GM18909 (cell line): Measurements from ENCODE around the gene TMTC2.
"Not testable (repeated sequence)": the region's sequence is repeated elsewhere in the genome, so short reads cannot be mapped to it uniquely, and the experiment has no call there.

Experiments
- ATAC-seq: cut with Tn5 transposase; IDR thresholded peaks from one replicate; pipeline ENCODE4 v1.9.1; 2021; ENCODE audit warnings: mild to moderate bottlenecking; ENCODE audit not compliant: unreplicated experiment, poor library complexity

TMTC2 gene

DNA sequence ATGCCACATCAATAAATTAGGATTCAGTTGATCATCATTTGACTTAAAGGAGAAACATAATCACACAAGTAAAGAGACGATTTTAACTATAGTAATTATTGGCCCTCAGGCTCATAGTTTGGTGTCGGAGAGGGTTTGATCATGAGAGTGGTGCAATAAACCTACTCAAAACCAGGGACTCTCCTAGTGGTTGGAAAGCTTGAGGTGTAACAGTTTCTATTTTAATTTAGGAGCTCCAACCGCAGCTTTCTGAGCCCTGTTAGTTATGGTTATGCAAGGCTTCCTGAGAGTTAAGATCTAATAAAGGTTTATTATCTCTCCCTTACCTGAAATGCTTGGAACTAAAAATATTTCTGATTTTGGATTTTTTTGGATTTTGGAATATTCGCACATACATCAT, 36.4 kb downstream of the TMTC2 start:
- no peak for ATAC-seq

DNA sequence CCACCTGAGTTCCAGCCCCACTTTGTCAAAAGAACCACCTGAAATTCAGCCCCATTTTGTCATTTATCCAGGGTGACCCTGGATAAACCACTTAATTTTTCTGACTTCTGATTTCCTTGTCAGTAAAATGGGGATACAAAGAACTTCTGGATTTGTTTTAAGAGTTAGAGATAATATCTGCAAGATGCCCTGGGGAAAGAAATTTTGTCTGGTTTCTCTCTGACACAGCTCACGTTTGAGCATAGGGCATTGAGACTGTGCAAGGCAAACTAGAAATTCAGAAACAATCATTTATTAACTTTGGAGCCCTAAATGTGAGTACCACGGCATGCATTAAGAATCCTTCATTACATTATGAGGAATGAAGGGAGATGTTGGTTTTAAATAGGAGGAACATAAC, 37.2 kb downstream of the TMTC2 start:
- ATAC-seq = no peak

GRCh38 chr12:82725741-82726140, 39.0 kb downstream of the TMTC2 start:
- no peak for ATAC-seq

- ATAC-seq = no peak
Measured at GRCh38 chr12:82727886-82728285, 41.2 kb downstream of the TMTC2 start.

GRCh38 chr12:82728710-82729109, 42.0 kb downstream of the TMTC2 start:
- ATAC-seq = no peak

DNA sequence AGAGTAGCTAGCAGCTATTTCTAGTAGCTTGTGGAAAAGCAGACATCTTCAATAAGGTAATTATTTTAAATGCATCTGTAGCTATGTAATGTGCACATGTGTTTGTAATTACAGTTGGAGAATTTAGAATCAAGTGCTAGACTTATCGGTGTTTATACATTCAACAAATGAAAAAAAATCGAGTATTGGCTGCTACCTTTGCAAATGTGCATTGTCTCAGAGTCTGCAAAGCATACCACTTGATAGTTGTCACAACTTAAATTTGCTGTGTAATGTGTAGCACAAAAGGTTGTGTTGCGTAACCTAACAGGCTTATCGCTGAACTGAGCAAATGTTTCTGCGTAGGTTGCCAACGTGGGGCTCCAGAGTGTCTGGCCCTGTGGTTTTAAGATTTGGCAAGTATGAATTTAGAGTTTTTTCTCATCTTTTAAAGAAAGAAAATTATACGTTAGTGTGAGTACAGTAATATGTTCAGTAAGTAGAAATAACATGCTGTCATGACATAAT, 44.3 kb downstream of the TMTC2 start:
- no peak for ATAC-seq

GRCh38 chr12:82740129-82741000, 53.7 kb downstream of the TMTC2 start:
- ATAC-seq = no peak

DNA sequence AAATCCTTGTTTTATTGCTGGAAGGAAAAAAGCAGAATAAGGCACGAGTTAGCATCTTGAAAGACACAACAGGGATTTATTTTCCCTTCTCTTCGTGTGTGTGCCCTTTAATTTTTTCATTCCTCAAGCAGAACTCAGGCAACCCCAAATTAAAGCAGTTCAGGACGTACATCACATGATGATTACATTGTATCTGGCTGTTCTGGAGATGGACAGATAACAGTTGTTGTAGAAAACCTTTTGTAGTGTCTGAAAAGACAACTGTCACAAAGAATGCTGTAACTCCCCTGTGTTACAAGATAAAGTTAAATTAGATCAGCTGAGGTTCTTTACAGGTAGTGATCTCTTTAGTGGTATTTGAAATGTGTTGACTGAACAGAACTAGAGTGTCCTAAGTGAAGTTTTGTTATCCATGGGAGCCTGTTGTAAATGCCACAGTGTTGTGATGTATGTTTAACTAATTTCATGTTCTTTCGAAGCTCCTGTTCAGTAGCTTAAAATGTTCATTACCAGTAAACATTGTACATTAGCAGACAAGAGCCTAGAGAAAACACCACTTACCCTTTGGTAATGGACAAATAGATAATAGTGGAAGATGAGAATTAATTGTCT, 58.5 kb downstream of the TMTC2 start:
- no peak for ATAC-seq

- ATAC-seq = no peak
Measured at GRCh38 chr12:82745807-82746206, 59.1 kb downstream of the TMTC2 start.

- no peak for ATAC-seq
Measured at GRCh38 chr12:82746668-82747067, 60.0 kb downstream of the TMTC2 start.

GRCh38 chr12:82749015-82749414, 62.3 kb downstream of the TMTC2 start:
- ATAC-seq = no peak

DNA sequence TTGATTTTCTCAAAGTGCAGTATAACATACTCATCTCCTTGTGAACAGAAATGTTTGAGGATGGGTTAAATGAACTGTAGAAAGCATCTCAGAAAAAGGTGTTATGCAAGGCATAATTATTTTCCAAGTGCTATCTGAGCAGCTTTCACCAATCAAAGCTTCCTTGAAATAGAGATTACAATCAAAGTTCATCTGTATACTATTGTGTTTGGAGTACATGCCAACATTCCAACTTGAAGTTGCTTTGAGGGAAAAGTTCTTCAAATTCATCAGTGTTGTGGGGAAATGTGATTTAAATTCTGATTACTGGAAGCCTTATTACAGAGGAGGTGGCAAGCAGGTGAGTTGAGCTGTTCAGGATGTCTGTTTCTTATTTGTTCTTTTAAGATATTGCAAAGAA, 68.2 kb downstream of the TMTC2 start:
- ATAC-seq = no peak

DNA sequence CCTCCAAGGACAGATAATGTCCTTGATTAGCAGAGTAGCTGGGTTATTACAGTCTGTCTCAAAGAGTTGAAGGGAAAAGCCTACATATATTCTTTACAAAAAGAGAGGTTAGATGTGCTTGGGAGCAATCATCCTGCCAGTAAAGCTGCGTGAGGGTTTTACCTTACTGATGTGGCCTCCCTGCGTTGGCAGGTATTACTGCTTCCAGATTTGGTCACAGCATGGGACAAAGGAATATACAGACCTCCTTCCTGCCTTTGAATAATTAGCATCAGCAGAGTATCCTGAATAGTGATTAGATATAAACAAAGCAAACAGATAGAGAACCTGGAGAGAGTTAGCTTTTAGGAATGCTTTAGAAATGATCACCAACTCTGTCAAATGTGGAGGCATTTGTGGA, 69.6 kb downstream of the TMTC2 start:
- no peak for ATAC-seq

DNA sequence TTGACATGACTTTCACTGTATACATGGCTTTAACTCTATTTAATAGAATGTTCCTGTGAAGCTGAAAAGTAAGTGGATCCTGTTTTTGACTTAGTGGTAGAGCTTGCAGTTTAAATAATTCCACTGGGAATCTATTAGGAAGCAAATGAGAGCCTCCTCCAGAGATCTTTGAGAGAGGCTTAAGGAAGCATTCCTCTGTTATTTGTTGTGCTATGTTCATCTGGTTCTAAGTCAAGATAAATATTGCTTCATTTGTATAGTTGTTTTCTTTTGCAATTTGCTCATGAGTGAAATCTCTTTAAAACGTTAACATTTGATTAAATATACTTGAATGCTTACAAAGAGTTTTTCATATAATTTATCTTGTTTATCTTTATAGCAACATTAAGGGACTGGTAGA, 70.4 kb downstream of the TMTC2 start:
- no peak for ATAC-seq

- ATAC-seq = no peak
Measured at GRCh38 chr12:82757656-82758055, 71.0 kb downstream of the TMTC2 start.

- ATAC-seq = no peak
Measured at GRCh38 chr12:82758749-82759330, 72.1 kb downstream of the TMTC2 start.

DNA sequence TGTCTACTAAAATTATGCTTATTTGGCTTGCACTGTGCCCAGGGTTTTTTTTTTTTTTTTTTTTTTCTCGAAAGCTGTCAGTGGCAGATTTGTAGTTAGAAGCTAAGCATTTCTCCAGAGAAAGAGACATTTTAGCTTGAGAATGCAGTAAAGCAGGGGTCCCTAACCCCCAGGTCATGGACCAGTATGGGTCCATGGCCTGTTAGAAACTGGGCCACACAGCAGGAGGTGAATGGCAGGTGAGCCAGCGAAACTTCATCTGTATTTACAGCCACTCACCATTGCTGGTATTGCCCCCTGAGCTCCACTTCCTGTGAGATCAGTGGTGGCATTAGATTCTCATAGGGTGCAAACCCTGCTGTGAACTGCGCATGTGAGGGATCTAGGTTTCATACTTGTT, 73.7 kb downstream of the TMTC2 start:
- no peak for ATAC-seq

- ATAC-seq = not testable (repeated sequence)
Measured at GRCh38 chr12:82765206-82765605, 78.5 kb downstream of the TMTC2 start.

- ATAC-seq = no peak
Measured at GRCh38 chr12:82765971-82766705, 79.4 kb downstream of the TMTC2 start.

- ATAC-seq = no peak
Measured at GRCh38 chr12:82774666-82775065, 88.0 kb downstream of the TMTC2 start.

GRCh38 chr12:82780517-82780916, 93.8 kb downstream of the TMTC2 start:
- no peak for ATAC-seq
